ENCODE data around the gene BTBD16. TPM values are rescaled to one million over a fixed set of nuclear protein-coding genes. Genes with fewer than 3 reads are reported as not detected.

BTBD16 gene
- total RNA-seq, 1 experiment from 2014 or later = not detected

GRCh38 chr10:122245897-122246296, 25.2 kb upstream of the BTBD16 start:
- in situ Hi-C loops (cut with HindIII; ENCODE audit: low sequenced_read_pairs) = no loop called here
- DNase-seq (ENCODE audit: low spot score) = no peak

GRCh38 chr10:122246830-122247520, 24.1 kb upstream of the BTBD16 start:
- DNase-seq (ENCODE audit: low spot score) = no peak
- in situ Hi-C loops (cut with HindIII; ENCODE audit: low sequenced_read_pairs) = no loop called here

GRCh38 chr10:122248356-122249302, 22.5 kb upstream of the BTBD16 start:
- in situ Hi-C loops (cut with HindIII; ENCODE audit: low sequenced_read_pairs) = no loop called here
- DNase-seq (ENCODE audit: low spot score) = no peak

GRCh38 chr10:122249303-122249850, 21.7 kb upstream of the BTBD16 start:
- in situ Hi-C loops (cut with HindIII; ENCODE audit: low sequenced_read_pairs) = no loop called here
- DNase-seq (ENCODE audit: low spot score) = no peak

- in situ Hi-C loops (cut with HindIII; ENCODE audit: low sequenced_read_pairs) = no loop called here
- DNase-seq (ENCODE audit: low spot score) = no peak
These were observed 20.9 kb upstream of the BTBD16 start for GRCh38 chr10:122249991-122250750.

- in situ Hi-C loops (cut with HindIII; ENCODE audit: low sequenced_read_pairs) = no loop called here
- DNase-seq (ENCODE audit: low spot score) = no peak
These were observed 19.4 kb upstream of the BTBD16 start for GRCh38 chr10:122251459-122252255.

GRCh38 chr10:122252805-122253204, 18.3 kb upstream of the BTBD16 start:
- no peak for DNase-seq (ENCODE audit: low spot score)
- in situ Hi-C loops (cut with HindIII; ENCODE audit: low sequenced_read_pairs) = no loop called here

GRCh38 chr10:122253605-122254004, 17.5 kb upstream of the BTBD16 start:
- in situ Hi-C loops (cut with HindIII; ENCODE audit: low sequenced_read_pairs) = no loop called here

GRCh38 chr10:122254831-122255230, 16.3 kb upstream of the BTBD16 start:
- no peak for DNase-seq (ENCODE audit: low spot score)
- in situ Hi-C loops (cut with HindIII; ENCODE audit: low sequenced_read_pairs) = no loop called here

More at GRCh38 chr10:122253605-122254004, 17.5 kb upstream of the BTBD16 start:
- DNase-seq (ENCODE audit: low spot score) = no peak

GRCh38 chr10:122255509-122256301, 15.4 kb upstream of the BTBD16 start:
- DNase-seq (ENCODE audit: low spot score) = no peak
- in situ Hi-C loops (cut with HindIII; ENCODE audit: low sequenced_read_pairs) = no loop called here

- in situ Hi-C loops (cut with HindIII; ENCODE audit: low sequenced_read_pairs) = no loop called here
- DNase-seq (ENCODE audit: low spot score) = no peak
These were observed 14.1 kb upstream of the BTBD16 start for GRCh38 chr10:122257041-122257440.

- no peak for DNase-seq (ENCODE audit: low spot score)
- in situ Hi-C loops (cut with HindIII; ENCODE audit: low sequenced_read_pairs) = no loop called here
These were observed 12.7 kb upstream of the BTBD16 start for GRCh38 chr10:122258136-122259074.

- in situ Hi-C loops (cut with HindIII; ENCODE audit: low sequenced_read_pairs) = no loop called here
- DNase-seq (ENCODE audit: low spot score) = no peak
These were observed 12.0 kb upstream of the BTBD16 start for GRCh38 chr10:122259075-122259466.

- DNase-seq (ENCODE audit: low spot score) = no peak
- in situ Hi-C loops (cut with HindIII; ENCODE audit: low sequenced_read_pairs) = no loop called here
These were observed 9.5 kb upstream of the BTBD16 start for GRCh38 chr10:122261584-122261983.

GRCh38 chr10:122263971-122264370, 7.1 kb upstream of the BTBD16 start:
- in situ Hi-C loops (cut with HindIII; ENCODE audit: low sequenced_read_pairs) = no loop called here
- no peak for DNase-seq (ENCODE audit: low spot score)

- no peak for DNase-seq (ENCODE audit: low spot score)
- in situ Hi-C loops (cut with HindIII; ENCODE audit: low sequenced_read_pairs) = no loop called here
These were observed 6.7 kb upstream of the BTBD16 start for GRCh38 chr10:122264436-122264835.

GRCh38 chr10:122264931-122265330, 6.2 kb upstream of the BTBD16 start:
- DNase-seq (ENCODE audit: low spot score) = no peak
- in situ Hi-C loops (cut with HindIII; ENCODE audit: low sequenced_read_pairs) = no loop called here

Data from G401 (cell line).